GM18498 (cell line): ENCODE results near the gene MED27.
A peak's percentile ranks its signal among the peaks of the same experiment; 100 is the strongest.

ENCODE experiments used
- ATAC-seq: cut with Tn5 transposase; IDR thresholded peaks from one replicate; pipeline ENCODE4 v1.9.1; 2021; ENCODE audit warnings: mild to moderate bottlenecking, moderate library complexity; ENCODE audit not compliant: unreplicated experiment

The MED27 gene

GRCh38 chr9:132044176-132044875, 35.3 kb downstream of the MED27 start:
- no peak for ATAC-seq

DNA sequence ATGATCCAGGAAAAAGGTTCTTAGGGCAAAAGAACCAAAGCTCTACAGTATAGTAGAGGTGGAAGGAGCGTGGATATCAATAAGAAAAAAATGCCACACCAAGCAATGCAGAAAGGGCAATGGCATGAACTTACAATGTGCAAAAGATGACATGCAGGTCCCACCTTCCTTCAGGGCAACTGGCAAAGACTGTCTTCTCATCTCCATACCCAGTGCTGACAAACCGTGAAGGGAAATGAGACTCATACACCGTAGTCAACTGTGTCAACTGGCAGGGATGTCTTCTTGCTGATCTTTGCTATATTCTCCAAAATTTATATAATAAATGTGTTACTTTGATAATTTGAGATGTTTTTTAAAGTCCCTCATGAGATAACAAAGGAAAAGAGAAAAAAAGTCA, 36.0 kb downstream of the MED27 start:
- no peak for ATAC-seq

DNA sequence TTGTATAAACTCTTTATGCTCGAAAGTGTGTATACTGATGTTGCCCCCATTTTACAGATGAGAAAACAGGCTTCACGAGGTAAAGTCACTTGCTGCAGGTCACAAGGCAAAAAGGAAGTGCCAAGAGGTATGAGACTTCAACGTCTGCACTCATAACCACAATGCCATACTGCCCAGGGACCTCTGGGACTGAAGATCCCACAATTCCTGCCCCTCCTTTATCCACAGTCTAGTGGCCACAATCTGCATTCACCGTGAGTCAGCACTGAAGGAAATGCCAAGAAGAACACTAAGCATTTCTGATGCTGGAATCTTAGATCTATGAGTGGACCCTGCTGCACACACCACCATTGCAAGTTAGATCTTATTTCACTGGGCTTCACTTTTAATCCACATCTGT, 37.3 kb downstream of the MED27 start:
- ATAC-seq: no peak

- ATAC-seq: no peak
Measured at GRCh38 chr9:132041798-132042197, 37.9 kb downstream of the MED27 start.

DNA sequence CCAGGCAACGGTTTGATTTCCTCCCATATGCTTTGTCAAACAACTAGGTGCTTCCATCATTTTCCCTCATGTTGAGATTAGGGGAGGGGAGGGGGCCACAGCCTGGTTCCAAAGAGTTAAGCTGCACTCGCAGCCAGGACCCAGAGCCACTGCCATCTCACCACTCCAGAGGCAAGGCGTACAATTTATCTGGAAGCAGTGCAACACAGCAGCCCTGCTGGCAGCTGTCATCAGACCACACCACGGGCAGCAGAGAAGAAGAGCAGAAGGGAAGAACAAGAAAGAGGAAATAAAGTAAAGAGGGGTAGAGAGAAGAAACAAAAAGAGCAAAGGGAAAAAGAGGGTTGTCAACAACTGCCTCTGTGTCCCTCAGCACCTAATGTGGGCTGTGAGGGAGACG, 38.9 kb downstream of the MED27 start:
- no peak for ATAC-seq

- ATAC-seq: no peak
Measured at GRCh38 chr9:132040246-132040645, 39.4 kb downstream of the MED27 start.

DNA sequence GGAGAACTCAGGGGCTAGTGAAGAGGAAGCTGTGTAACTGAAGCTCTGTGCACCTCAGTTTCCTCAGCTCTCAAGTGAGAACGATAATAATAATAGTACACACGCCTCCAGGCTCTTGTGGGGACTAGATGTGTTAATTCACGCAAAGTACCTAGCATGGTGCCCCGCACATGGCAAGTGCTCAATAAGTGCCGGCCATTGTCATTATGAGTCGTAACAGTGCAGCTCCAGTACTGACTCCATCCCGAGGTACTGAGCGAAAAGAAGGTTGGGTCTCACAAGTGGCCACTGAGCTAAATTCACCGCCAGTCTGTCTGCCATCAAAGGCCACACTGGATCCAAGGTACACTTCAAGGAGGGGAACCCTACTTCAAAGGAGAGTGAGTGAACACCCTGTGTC, 40.4 kb downstream of the MED27 start:
- ATAC-seq: no peak

DNA sequence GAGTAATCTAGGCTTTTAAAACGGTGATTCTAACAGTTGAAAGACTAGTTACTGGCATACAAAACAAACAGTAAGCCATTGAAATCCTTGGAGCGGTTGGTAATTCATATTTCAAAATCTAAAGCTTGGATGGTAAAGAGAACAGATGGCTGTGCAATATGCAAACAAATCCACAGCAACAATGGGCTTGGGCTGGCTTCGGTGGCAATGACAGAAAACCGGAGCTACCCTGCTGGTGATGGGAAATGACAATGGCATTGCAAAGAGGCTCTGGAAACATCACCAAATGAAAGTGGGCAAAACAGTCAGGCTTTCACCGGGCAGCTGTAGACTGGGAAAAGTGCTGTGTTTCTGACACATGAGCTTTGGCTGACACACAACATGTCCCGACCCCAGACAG, 42.2 kb downstream of the MED27 start:
- no peak for ATAC-seq

GRCh38 chr9:132036521-132036920, 43.1 kb downstream of the MED27 start:
- ATAC-seq: no peak

GRCh38 chr9:132035679-132036078, 44.0 kb downstream of the MED27 start:
- no peak for ATAC-seq

DNA sequence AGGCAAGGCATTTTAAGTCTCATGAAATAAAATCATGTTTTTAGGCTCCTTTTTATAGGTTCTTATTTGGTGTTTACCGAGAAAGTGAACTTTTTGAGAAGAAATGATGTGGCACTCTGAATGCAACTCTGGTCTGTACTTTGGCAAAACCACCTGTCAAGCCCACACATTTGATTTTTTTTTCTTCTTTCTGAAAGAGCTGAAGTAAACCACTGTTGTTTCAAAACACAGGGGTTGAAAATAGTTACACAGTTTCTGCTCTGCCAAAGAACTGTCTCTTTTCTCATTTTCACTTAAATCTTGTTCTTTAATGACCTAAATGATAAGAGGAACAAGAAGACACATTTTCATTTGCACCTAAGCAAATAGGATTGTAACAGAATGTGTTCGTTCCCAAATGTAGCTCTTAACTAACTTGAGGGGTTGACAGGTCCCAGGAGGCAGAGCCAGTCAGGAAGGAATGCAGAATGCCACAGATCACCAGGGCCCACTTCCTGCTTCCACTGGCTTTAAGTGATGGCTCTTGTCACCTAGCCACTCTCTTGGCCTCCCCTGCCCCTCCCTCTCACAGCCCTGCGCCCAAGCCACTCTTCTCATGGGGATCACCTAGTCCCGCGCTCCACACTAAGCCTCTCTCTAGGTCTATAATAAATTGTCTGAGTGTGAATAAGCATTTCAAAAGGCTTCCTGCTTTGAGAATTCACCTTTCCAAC, 47.3 kb downstream of the MED27 start:
- peak; percentile 79 for ATAC-seq

GRCh38 chr9:132031467-132032237, 48.0 kb downstream of the MED27 start:
- ATAC-seq: no peak

DNA sequence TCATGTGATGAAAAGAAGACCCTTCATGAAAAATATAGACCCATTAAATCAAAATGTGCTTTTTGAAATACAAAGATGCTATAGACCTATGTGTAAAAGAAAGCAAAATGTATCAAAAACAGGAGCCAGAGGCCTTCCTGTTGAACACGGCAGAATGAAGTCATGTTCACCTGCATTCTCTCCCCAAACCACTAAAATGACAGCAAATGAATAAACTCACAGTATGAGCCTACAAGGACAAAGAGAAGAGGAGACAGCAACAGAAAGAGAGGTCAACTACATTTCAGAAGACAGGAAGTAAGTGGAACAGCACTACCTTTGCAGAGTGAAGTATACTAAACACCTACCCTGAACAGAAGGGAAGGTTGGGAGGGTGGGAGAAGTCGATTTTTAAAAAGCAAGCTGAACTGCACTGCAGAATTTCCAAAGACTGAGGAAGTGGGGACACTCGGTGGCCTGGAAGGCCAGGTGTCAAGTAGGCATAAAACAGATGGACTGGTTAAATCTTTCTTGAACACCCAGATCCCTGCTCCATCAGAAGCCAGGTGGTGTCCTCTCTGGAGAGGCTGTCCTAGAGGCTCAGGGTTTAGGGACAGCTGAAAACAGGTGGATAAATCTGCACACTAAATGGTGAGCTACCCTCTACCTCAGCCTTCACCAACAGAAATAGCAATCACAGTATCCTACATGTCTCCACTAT, 48.9 kb downstream of the MED27 start:
- ATAC-seq: no peak

- no peak for ATAC-seq
Measured at GRCh38 chr9:132027752-132028663, 51.7 kb downstream of the MED27 start.

DNA sequence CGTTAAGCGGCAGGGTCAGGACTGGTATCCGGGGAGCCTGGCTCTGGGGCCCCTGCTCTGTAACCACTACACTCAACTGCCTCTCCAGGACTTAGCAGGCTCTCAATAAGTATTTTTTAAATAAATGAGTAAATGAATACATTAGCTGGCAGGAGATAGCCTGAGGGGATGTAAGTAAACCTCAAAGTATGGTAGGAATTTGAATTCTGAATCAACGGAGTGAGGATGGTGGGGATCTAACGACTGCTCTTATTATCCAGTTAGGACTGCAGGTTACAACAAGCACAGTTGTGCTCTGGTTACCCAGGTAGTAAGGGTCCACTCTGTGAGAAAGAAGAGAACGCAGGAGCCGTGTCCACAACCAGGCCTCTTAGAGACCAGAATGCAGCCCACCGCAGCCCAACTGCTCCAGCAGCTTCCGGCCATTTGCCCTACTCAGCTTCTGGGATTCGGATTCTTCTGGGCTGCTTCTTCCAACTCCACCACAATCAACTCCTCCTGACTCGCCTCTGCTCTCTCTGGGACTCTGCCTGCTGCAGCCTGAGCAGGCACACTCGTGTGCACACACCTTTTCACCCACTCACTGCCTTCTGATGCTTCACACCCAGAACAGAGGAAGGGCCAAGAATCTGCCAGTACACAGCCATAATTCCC, 52.6 kb downstream of the MED27 start:
- no peak for ATAC-seq

DNA sequence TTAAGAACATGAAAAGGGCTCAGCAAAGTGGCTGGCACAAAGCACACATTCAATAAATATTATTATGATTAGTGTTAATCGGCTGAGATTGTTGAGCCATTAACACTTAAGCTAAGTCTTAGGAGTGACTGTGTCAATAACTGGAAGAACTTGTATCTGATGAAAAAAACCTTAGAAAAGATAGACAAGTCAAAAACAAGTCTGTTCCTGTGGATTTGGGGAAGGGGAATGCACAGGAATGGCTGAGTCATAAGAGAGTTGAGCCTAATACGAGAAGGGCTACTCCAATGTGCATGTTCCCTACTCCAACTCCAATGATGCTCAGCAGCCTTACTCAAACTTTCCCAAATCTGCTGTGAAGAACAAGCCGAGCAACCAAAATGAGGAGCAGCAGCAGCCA, 53.9 kb downstream of the MED27 start:
- ATAC-seq: no peak

- no peak for ATAC-seq
Measured at GRCh38 chr9:132024589-132024988, 55.1 kb downstream of the MED27 start.

DNA sequence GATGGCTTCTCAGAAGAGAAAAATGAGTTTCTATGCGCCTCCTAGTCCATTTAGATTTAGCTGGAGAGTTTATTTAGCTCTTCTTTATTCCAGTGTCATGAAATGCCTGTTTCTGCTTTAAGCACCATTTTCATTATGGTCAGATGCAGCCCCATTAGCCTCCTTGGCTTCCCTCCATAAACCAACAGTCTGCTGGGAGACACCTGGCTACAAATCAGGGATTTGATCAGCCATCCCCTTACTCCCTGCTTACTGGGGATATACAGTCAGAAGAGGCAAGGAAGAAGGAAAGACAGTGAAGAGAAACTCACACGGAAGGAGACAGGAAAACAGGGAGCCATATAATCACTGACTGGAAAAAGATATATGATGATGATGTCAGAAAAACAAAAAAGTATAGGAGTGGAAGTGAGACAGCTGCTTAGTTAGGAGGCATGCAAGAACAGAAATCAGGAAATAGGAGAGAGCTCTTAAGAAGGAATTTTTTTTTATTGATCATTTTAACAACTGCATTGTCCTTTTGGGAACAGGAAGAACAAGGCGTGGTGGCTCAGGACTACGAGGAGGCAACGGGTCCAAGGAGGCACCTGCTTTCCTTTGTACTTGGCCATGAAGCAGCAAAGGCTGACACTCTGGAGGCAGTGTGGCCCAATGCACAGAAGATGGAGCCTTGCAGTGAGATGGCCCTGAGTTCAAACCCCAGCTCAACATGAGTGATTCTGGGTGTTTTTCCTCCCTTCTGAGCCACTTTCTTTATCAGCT, 56.1 kb downstream of the MED27 start:
- ATAC-seq: no peak
